HFFc6 (cell line): ENCODE data around the gene IL1F10. TPM values are rescaled to one million over a fixed set of nuclear protein-coding genes. Genes with fewer than 3 reads are reported as not detected.

Source experiments
- DNase-seq: peaks from one replicate; pipeline ENCODE4 v3.0.0-alpha.2; 2018
- H3K27ac Mint-ChIP-seq: 2 replicates; pipeline ENCODE4 v1.8.0; 2020; ENCODE audit warnings: mild to moderate bottlenecking, mixed read lengths
- H3K27me3 Mint-ChIP-seq: 2 replicates; pipeline ENCODE4 v1.8.0; 2021; ENCODE audit warnings: mild to moderate bottlenecking, moderate library complexity, mixed read lengths; ENCODE audit not compliant: insufficient read depth
- H3K36me3 Mint-ChIP-seq: 2 replicates; pipeline ENCODE4 v1.8.0; 2021; ENCODE audit warnings: low read depth, mixed read lengths
- H3K4me1 Mint-ChIP-seq: 2 replicates; pipeline ENCODE4 v1.8.0; 2020; ENCODE audit warnings: low read depth, mixed read lengths
- H3K4me3 Mint-ChIP-seq: 2 replicates; pipeline ENCODE4 v1.8.0; 2020; ENCODE audit warnings: mild to moderate bottlenecking, moderate library complexity, mixed read lengths
- H3K9me3 Mint-ChIP-seq: 2 replicates; pipeline ENCODE4 v1.8.0; 2020; ENCODE audit warnings: mild to moderate bottlenecking, mixed read lengths
- CTCF ChIP-seq: fragments of 200-600 bp; sonication (generic); IDR thresholded peaks from 2 replicates; pipeline ENCODE4 v1.5.0; 2021; ENCODE audit warnings: antibody characterized with exemption, mild to moderate bottlenecking
- total RNA-seq, 6 experiments: library from RNA; stranded (reverse); fragmentation: NEBNext Ultra II Directional; extraction: Animal tissue kit (Norgen Biotek cat#: 25700); gene quantifications; 2 replicates in 1 of 6; 3 replicates in 5 of 6; pipeline ENCODE4 v1.2.3, GENCODE V29; 2021

IL1F10 gene
- total RNA-seq, 6 experiments from 2014 or later = not detected

DNA sequence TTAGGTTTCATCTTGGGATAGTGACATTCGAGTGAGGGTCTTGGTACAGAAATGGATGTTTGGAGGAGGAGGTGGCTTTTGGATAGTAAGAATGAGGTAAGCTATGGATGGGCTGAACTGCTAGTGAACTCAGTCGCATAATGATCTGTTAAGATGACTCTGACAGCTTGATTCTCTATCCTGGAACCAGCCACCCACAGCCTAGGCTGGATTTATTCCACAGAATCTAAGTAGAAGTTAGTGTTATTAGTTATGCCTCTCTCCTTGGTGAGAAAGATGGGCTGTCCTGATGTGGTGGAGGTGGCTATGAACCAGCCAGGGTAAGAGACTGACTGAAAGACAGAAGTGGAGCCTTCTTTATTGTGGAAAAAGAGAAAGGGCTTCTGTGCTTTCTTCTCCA is 40.1 kb upstream of the IL1F10 start:
- Mint-ChIP-seq H3K27me3 (peaks cover 50% of the 10 kb centered on the region), H3K4me1 (no peaks in the 10 kb centered on the region), H3K27ac (no peak overlapping the region), H3K4me3 (no peak overlapping the region), H3K36me3 (no peaks in the 10 kb centered on the region), H3K9me3 (no peaks in the 10 kb centered on the region)
- no peak for TF ChIP-seq CTCF
- no peak for DNase-seq

DNA sequence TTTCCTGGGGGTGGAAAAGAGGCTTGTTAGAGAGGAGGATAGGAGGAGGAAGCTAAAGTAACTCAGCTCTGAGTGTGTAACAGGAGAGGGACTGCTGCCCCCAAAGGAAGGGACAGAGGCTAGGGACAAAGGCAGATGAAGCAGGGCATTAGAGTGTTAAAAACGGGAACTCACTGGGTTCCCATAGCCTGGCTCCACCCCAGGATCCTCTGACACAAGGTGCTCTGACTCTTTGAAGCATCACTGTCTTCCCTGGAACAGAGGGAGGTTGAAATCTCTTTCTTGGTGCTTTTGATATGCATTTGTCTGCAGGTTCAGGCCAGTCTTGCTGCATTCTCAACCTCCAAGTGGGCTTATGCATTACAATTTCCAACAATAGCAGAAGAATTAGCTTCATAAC is 39.7 kb upstream of the IL1F10 start:
- no peaks in the 10 kb centered on the region for H3K36me3 Mint-ChIP-seq
- H3K4me3 Mint-ChIP-seq = no peak overlapping the region
- TF ChIP-seq CTCF = no peak
- DNase-seq = no peak
- H3K27ac Mint-ChIP-seq = no peak overlapping the region
- no peaks in the 10 kb centered on the region for H3K4me1 Mint-ChIP-seq
- H3K9me3 Mint-ChIP-seq = no peaks in the 10 kb centered on the region
- H3K27me3 Mint-ChIP-seq = peaks cover 46% of the 10 kb centered on the region

- Mint-ChIP-seq H3K36me3 (no peaks in the 10 kb centered on the region), H3K27me3 (peaks cover 50% of the 10 kb centered on the region), H3K4me1 (no peaks in the 10 kb centered on the region), H3K4me3 (no peak overlapping the region), H3K9me3 (no peaks in the 10 kb centered on the region), H3K27ac (no peak overlapping the region)
- no peak for TF ChIP-seq CTCF
- no peak for DNase-seq
These were observed 35.0 kb upstream of the IL1F10 start for GRCh38 chr2:113032737-113033136.

GRCh38 chr2:113034016-113034415 is 33.8 kb upstream of the IL1F10 start:
- no peak for TF ChIP-seq CTCF
- peaks cover 50% of the 10 kb centered on the region for H3K27me3 Mint-ChIP-seq

GRCh38 chr2:113036763-113037162 is 31.0 kb upstream of the IL1F10 start:
- H3K9me3 Mint-ChIP-seq = no peaks in the 10 kb centered on the region
- peaks cover 39% of the 10 kb centered on the region for H3K27me3 Mint-ChIP-seq
- H3K27ac Mint-ChIP-seq = no peak overlapping the region
- H3K36me3 Mint-ChIP-seq = no peaks in the 10 kb centered on the region
- no peak for TF ChIP-seq CTCF
- H3K4me1 Mint-ChIP-seq = no peaks in the 10 kb centered on the region
- no peak overlapping the region for H3K4me3 Mint-ChIP-seq
- no peak for DNase-seq

More at GRCh38 chr2:113034016-113034415, 33.8 kb upstream of the IL1F10 start:
- no peaks in the 10 kb centered on the region for H3K36me3 Mint-ChIP-seq
- no peaks in the 10 kb centered on the region for H3K9me3 Mint-ChIP-seq
- no peaks in the 10 kb centered on the region for H3K4me1 Mint-ChIP-seq
- no peak overlapping the region for H3K4me3 Mint-ChIP-seq
- no peak for DNase-seq
- no peak overlapping the region for H3K27ac Mint-ChIP-seq

GRCh38 chr2:113038291-113038690 is 29.5 kb upstream of the IL1F10 start:
- peaks cover 37% of the 10 kb centered on the region for H3K27me3 Mint-ChIP-seq
- no peaks in the 10 kb centered on the region for H3K4me1 Mint-ChIP-seq
- H3K4me3 Mint-ChIP-seq = no peak overlapping the region
- H3K36me3 Mint-ChIP-seq = no peaks in the 10 kb centered on the region
- TF ChIP-seq CTCF = no peak
- H3K9me3 Mint-ChIP-seq = no peaks in the 10 kb centered on the region
- DNase-seq = no peak
- H3K27ac Mint-ChIP-seq = no peak overlapping the region
